Astrocyte (in vitro differentiated cells and primary cell): ENCODE measurements around the gene GM2A. TPM values are rescaled to one million over a fixed set of nuclear protein-coding genes. Genes with fewer than 3 reads are reported as not detected.
"Not testable (repeated sequence)": the region's sequence is repeated elsewhere in the genome, so short reads cannot be mapped to it uniquely, and the experiment has no call there.

Source experiments
- DNase-seq: peaks from one replicate; pipeline ENCODE4 v3.0.0-alpha.2; 2010; ENCODE audit warnings: low read depth
- FAIRE-seq: peaks from 2 replicates; lab custom pipeline; 2011; peaks lifted over from hg19 to GRCh38; lab: Jason Lieb, UNC
- H2AFZ ChIP-seq: 2 replicates; pipeline ENCODE4 v1.6.0; 2012; ENCODE audit warnings: low read depth, low read length, inconsistent platforms
- H3K27ac ChIP-seq: 2 replicates; pipeline ENCODE4 v1.5.1; 2011; ENCODE audit warnings: low read depth, low read length, inconsistent platforms
- H3K27me3 ChIP-seq: 2 replicates; pipeline ENCODE4 v1.6.0; 2011; ENCODE audit warnings: low read length, inconsistent platforms; ENCODE audit not compliant: insufficient read depth
- H3K36me3 ChIP-seq: 2 replicates; pipeline ENCODE4 v1.5.1; 2011; ENCODE audit warnings: low read length, inconsistent platforms; ENCODE audit not compliant: insufficient read depth
- H3K4me1 ChIP-seq: 2 replicates; pipeline ENCODE4 v1.5.1; 2011; ENCODE audit warnings: low read length, inconsistent platforms; ENCODE audit not compliant: insufficient read depth
- H3K4me2 ChIP-seq: 2 replicates; pipeline ENCODE4 v1.6.0; 2012; ENCODE audit warnings: low read length, inconsistent platforms
- H3K4me3 ChIP-seq: 2 replicates; pipeline ENCODE4 v1.5.1; 2011; ENCODE audit warnings: low read depth, mild to moderate bottlenecking, low read length, inconsistent platforms; ENCODE audit not compliant: insufficient read depth
- H3K79me2 ChIP-seq: 2 replicates; pipeline ENCODE4 v1.6.0; 2012; ENCODE audit warnings: mild to moderate bottlenecking, low read length, inconsistent platforms; ENCODE audit not compliant: insufficient read depth
- H3K9ac ChIP-seq: 2 replicates; pipeline ENCODE4 v1.6.0; 2012; ENCODE audit warnings: mild to moderate bottlenecking, low read length, inconsistent platforms
- H3K9me3 ChIP-seq: 2 replicates; pipeline ENCODE4 v1.5.1; 2012; ENCODE audit warnings: low read depth, mild to moderate bottlenecking, low read length, inconsistent platforms; ENCODE audit not compliant: insufficient read depth
- H4K20me1 ChIP-seq: 2 replicates; pipeline ENCODE4 v1.6.0; 2012; ENCODE audit warnings: low read length, inconsistent platforms; ENCODE audit not compliant: insufficient read depth
- H3K27ac Mint-ChIP-seq: one replicate; pipeline ENCODE4 v1.8.0; 2021; ENCODE audit warnings: mild to moderate bottlenecking, mixed read lengths; ENCODE audit not compliant: unreplicated experiment
- H3K27me3 Mint-ChIP-seq: one replicate; pipeline ENCODE4 v1.8.0; 2021; ENCODE audit warnings: low read depth, mixed read lengths; ENCODE audit not compliant: unreplicated experiment
- H3K36me3 Mint-ChIP-seq: one replicate; pipeline ENCODE4 v1.8.0; 2021; ENCODE audit warnings: low read depth, mixed read lengths; ENCODE audit not compliant: unreplicated experiment
- H3K4me1 Mint-ChIP-seq: one replicate; pipeline ENCODE4 v1.8.0; 2021; ENCODE audit warnings: low read depth, mixed read lengths; ENCODE audit not compliant: unreplicated experiment
- H3K4me3 Mint-ChIP-seq: one replicate; pipeline ENCODE4 v1.8.0; 2021; ENCODE audit warnings: mild to moderate bottlenecking, moderate library complexity, mixed read lengths; ENCODE audit not compliant: unreplicated experiment
- H3K9me3 Mint-ChIP-seq: one replicate; pipeline ENCODE4 v1.8.0; 2021; ENCODE audit warnings: mild to moderate bottlenecking, mixed read lengths; ENCODE audit not compliant: unreplicated experiment
- EZH2 ChIP-seq: IDR thresholded peaks from 2 replicates; pipeline ENCODE4 v1.6.1; 2012; ENCODE audit warnings: mild to moderate bottlenecking, low read length, inconsistent platforms; ENCODE audit not compliant: insufficient read depth
- total RNA-seq: library from RNA; stranded (reverse); gene quantifications from 2 replicates; pipeline ENCODE4 v1.2.1, GENCODE V29; 2021
- TF ChIP-seq, protein P1 (sequence below): IDR thresholded peaks from 2 replicates; pipeline ENCODE4 v1.5.1; 2011; ENCODE audit warnings: low read depth, mild to moderate bottlenecking, inconsistent platforms, low read length, moderate library complexity; ENCODE audit not compliant: insufficient read depth

Gene GM2A
- total RNA-seq, 1 donor from 2014 or later, result 23.4 TPM

DNA sequence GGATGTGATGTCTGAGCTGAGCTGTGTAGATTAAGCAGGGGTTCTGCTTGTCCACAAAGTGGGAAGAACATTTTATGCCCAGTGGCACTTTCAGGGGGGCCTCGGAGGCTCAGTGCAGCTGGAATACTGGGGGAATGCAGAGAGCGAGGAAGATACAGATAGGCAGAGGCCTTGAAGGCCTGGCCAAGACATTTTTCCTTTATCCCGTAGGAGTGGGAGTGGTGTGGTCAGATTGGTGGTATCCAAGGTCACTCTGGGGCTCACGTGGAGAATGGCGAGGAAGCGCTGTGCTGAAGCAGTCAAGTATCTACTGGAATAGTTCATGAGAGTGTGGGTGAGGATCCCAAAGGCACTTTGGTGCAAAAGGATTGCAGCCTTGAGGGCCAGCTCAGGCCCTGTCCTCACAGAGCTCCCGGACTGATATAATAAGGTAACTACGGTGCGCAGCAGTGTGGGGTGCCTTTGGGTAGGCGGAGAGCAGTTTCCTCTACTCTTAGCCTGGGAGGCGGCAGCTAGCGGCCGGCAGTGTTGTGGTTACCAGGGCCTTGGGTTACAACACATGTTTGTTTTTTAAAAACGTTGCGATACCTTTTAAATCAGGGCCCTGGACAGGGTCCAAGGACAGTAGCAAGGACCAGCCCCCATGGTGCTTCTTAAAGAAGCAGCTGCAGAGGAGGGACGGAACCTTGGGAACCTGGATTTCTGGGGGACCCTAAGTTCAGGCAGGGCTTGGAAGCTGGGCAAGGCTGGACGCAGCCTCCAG lies 18.3 kb upstream of the GM2A start:
- FAIRE-seq (no peak), DNase-seq (peak; percentile 21)
- Histone ChIP-seq H4K20me1 (no peaks in the 10 kb centered on the region), H3K36me3 (no peaks in the 10 kb centered on the region), H3K9me3 (no peaks in the 10 kb centered on the region), H3K9ac (no peak overlapping the region), H3K27ac (no peak overlapping the region), H2AFZ (no peak overlapping the region), H3K4me1 (no peaks in the 10 kb centered on the region), H3K79me2 (no peaks in the 10 kb centered on the region), H3K4me2 (no peak overlapping the region), H3K27me3 (peaks cover 21% of the 10 kb centered on the region), H3K4me3 (no peak overlapping the region)
- H3K4me1 Mint-ChIP-seq, result no peaks in the 10 kb centered on the region
- H3K4me3 Mint-ChIP-seq, result no peak overlapping the region
- TF ChIP-seq, protein P1, sequence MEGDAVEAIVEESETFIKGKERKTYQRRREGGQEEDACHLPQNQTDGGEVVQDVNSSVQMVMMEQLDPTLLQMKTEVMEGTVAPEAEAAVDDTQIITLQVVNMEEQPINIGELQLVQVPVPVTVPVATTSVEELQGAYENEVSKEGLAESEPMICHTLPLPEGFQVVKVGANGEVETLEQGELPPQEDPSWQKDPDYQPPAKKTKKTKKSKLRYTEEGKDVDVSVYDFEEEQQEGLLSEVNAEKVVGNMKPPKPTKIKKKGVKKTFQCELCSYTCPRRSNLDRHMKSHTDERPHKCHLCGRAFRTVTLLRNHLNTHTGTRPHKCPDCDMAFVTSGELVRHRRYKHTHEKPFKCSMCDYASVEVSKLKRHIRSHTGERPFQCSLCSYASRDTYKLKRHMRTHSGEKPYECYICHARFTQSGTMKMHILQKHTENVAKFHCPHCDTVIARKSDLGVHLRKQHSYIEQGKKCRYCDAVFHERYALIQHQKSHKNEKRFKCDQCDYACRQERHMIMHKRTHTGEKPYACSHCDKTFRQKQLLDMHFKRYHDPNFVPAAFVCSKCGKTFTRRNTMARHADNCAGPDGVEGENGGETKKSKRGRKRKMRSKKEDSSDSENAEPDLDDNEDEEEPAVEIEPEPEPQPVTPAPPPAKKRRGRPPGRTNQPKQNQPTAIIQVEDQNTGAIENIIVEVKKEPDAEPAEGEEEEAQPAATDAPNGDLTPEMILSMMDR, result no peak
- TF ChIP-seq EZH2, result no peak
- peaks cover 32% of the 10 kb centered on the region for H3K27me3 Mint-ChIP-seq
- no peak overlapping the region for H3K27ac Mint-ChIP-seq
- H3K36me3 Mint-ChIP-seq, result no peaks in the 10 kb centered on the region
- no peaks in the 10 kb centered on the region for H3K9me3 Mint-ChIP-seq

DNA sequence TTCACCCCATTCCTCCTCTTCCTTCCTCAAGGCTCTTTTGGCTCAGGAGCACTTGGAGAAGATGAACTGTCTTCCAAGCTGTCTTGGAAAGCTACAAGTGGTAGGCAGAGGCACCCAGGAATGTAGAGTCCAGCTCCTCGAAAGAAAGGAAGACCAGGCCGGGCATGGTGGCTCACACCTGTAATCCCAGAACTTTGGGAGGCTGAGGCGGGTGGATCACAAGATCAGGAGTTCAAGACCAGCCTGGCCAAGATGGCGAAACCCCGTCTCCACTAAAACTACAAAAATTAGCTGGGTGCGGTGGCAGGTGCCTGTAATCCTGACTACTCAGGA lies 17.8 kb upstream of the GM2A start:
- not testable (repeated sequence) for H3K36me3 Mint-ChIP-seq, H3K27ac ChIP-seq, H3K27ac Mint-ChIP-seq, H3K9me3 Mint-ChIP-seq, H3K4me2 ChIP-seq, H4K20me1 ChIP-seq, H3K79me2 ChIP-seq, FAIRE-seq, DNase-seq, H3K4me3 Mint-ChIP-seq, H3K36me3 ChIP-seq, H3K9ac ChIP-seq, H2AFZ ChIP-seq, H3K4me3 ChIP-seq, H3K4me1 ChIP-seq, H3K9me3 ChIP-seq, H3K4me1 Mint-ChIP-seq
- H3K27me3 Mint-ChIP-seq, result peaks cover 28% of the 10 kb centered on the region
- peaks cover 15% of the 10 kb centered on the region for H3K27me3 ChIP-seq

DNA sequence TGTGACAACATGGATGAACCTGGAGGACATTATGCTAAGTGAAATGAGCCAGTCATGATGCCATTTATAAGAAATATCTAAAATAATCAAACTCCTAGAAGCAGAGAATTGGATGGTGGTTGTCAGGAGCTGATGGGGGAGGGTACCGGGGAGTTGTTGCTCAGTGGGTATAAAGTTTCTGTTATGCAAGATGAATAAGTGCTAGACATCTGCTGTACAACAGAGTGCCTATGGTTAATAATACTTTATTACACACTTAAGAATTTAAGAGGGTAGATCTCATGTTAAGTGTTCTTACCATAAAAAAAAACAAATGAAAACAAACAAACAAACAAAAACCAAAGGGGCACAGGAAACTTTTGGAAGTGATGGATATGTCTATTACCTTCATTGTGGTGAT lies 16.1 kb upstream of the GM2A start:
- peaks cover 26% of the 10 kb centered on the region for H3K27me3 Mint-ChIP-seq
- DNase-seq, result no peak
- Histone ChIP-seq H3K79me2 (no peaks in the 10 kb centered on the region), H3K9ac (no peak overlapping the region), H3K4me3 (no peak overlapping the region), H3K4me2 (no peak overlapping the region), H3K27me3 (peaks cover 9% of the 10 kb centered on the region), H3K27ac (no peak overlapping the region), H3K36me3 (no peaks in the 10 kb centered on the region), H3K4me1 (no peaks in the 10 kb centered on the region), H4K20me1 (no peaks in the 10 kb centered on the region), H3K9me3 (no peaks in the 10 kb centered on the region), H2AFZ (no peak overlapping the region)
- H3K27ac Mint-ChIP-seq, result no peak overlapping the region
- H3K36me3 Mint-ChIP-seq, result no peaks in the 10 kb centered on the region
- H3K4me3 Mint-ChIP-seq, result no peak overlapping the region
- H3K4me1 Mint-ChIP-seq, result no peaks in the 10 kb centered on the region
- FAIRE-seq, result no peak
- TF ChIP-seq, protein P1, result no peak
- TF ChIP-seq EZH2, result no peak
- no peaks in the 10 kb centered on the region for H3K9me3 Mint-ChIP-seq
